ENCODE measurements around the gene BCAT1. TPM values are rescaled to one million over a fixed set of nuclear protein-coding genes. Genes with fewer than 3 reads are reported as not detected.

BCAT1 gene
- total and polyA plus RNA-seq, 2 of the 8 experiments (the other 6 are each of a cell fraction or from before 2014, with no cell fraction given): 19.7 to 263 TPM

DNA sequence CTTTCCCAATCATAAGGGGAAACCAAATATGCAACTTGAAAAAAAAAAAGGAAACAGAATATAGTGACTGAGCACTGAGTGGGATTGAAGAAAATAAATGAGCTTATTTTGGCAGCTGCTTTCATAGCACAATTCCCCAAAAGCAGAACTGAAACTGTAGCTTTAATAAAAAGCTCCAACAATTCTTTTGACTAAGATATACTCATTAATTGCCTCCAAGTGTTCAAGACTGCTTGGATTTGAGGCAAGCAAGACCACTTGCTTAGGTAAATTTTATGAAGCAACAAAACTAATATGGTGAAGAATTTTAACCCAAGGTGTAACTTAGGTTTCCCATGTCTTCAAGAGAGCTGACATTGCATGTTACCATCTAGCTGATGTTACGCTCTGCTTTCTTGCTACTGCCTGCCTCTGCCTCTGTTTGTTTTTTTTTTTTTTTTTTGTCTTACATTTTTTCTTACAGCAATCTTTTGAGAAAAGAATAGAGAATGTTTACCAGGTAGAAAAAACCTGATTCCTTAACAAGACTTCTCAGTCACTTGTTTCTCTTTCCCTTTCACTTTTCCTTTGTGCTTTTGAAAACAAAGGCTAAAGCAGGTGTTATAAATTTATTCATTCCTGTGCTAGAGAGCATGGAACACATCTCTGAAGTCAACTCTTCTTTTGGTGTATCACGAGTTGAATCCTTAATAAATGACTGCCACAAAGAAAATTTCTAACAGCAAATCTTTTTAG is 134.4 kb downstream of the BCAT1 start:
- Histone ChIP-seq H3K79me2 (ENCODE audit: control insufficient read depth in 1 of 2, insufficient read depth in 2 of 2, low read length in 2 of 2) (no peaks in the 10 kb centered on the region), H4K91ac (replicated peaks; ENCODE audit: insufficient read length, low read length) (no peak overlapping the region), H3K23me2 (ENCODE audit: low read depth, low read length) (no peaks in the 10 kb centered on the region), H4K20me1 (replicated peaks in 1 of 2; ENCODE audit: control insufficient read depth in 1 of 2, insufficient read depth in 2 of 2, low read length in 2 of 2) (no peaks in the 10 kb centered on the region), H2BK12ac (ENCODE audit: low read depth, low read length) (no peak overlapping the region), H3K79me1 (ENCODE audit: low read depth, low read length) (no peaks in the 10 kb centered on the region), H2BK120ac (replicated peaks; ENCODE audit: low read depth, low read length) (no peak overlapping the region), H3K9me3 (ENCODE audit: insufficient read depth in 2 of 2, low read depth in 1 of 2, low read length in 1 of 2) (no peaks in the 10 kb centered on the region), H3K14ac (ENCODE audit: insufficient read length) (no peak overlapping the region), H3K27me3 (replicated peaks in 1 of 4; ENCODE audit: control insufficient read depth in 3 of 4, extremely low read depth in 1 of 4, insufficient read depth in 3 of 4, low read length in 3 of 4) (no peaks in the 10 kb centered on the region), H3K4ac (replicated peaks; ENCODE audit: insufficient read length, low read depth, low read length) (no peak overlapping the region), H3K4me1 (replicated peaks in 1 of 4; ENCODE audit: control insufficient read depth in 3 of 4, insufficient read depth in 4 of 4, low read length in 3 of 4) (no peaks in the 10 kb centered on the region), H2BK20ac (ENCODE audit: low read length) (no peak overlapping the region), H3K4me2 (ENCODE audit: insufficient read depth in 1 of 2, low read depth in 2 of 2, low read length in 2 of 2) (no peak overlapping the region), H3K23ac (ENCODE audit: insufficient read length) (no peak overlapping the region), H3K4me3 (ENCODE audit: extremely low read depth in 1 of 4, insufficient read depth in 2 of 4, low read depth in 3 of 4, low read length in 4 of 4) (no peak overlapping the region), H3K18ac (ENCODE audit: extremely low read depth, low read length) (no peak overlapping the region), H3K36me3 (ENCODE audit: control insufficient read depth in 2 of 4, insufficient read depth in 4 of 4, low read length in 3 of 4) (peaks cover 0 to 45% (median 22%) of the 10 kb centered on the region in 4 experiments; a peak in 5 of 8 replicates), H3K56ac (replicated peaks; ENCODE audit: insufficient read length, low read depth, low read length) (no peak overlapping the region), H2BK5ac (ENCODE audit: low read depth, low read length) (no peak overlapping the region), H4K5ac (ENCODE audit: insufficient read length, low read depth, low read length) (no peak overlapping the region), H4K8ac (ENCODE audit: extremely low read depth, insufficient read depth, low read length) (no peak overlapping the region), H3K27ac (ENCODE audit: low read depth, low read length) (no peak overlapping the region), H2AFZ (ENCODE audit: low read length) (no peak overlapping the region), H3K9ac (replicated peaks in 1 of 4; ENCODE audit: extremely low read depth in 1 of 4, low read depth in 3 of 4, low read length in 3 of 4) (no peak overlapping the region), H2BK15ac (ENCODE audit: low read length) (no peak overlapping the region), H2AK5ac (ENCODE audit: low read depth, low read length) (no peak overlapping the region)
- CTCF ChIA-PET (ENCODE audit: partially characterized antibody): interaction anchor here (0.6 kb wide), 1 partner anchor 34 kb away, joined by 3 read pairs; no protein-coding TSS in a partner anchor
- no peak for FAIRE-seq
- WGBS, 2 experiments (ENCODE audit: extremely low coverage in 1 of 2, insufficient coverage in 1 of 2, insufficient read length in 1 of 2, insufficient replicate concordance in 2 of 2, low coverage in 1 of 2, low lambda C conversion rate in 2 of 2, missing lambda C conversion rate in 1 of 2): 88% methylated on average over 2 of the region's 2 CpGs; no CpG with 5 or more reads in 1 of the 2 experiments
- POLR2A ChIA-PET (ENCODE audit: partially characterized antibody): no interaction called here
- no peak for DNase-seq (ENCODE audit: low read depth in 1 of 2, low spot score in 2 of 2)
- TF ChIP-seq CTBP2 (IDR thresholded peaks at IDR 0.05; ENCODE audit: borderline replicate concordance, insufficient read depth, insufficient read length, low read length): no peak
- TF ChIP-seq, protein P1, sequence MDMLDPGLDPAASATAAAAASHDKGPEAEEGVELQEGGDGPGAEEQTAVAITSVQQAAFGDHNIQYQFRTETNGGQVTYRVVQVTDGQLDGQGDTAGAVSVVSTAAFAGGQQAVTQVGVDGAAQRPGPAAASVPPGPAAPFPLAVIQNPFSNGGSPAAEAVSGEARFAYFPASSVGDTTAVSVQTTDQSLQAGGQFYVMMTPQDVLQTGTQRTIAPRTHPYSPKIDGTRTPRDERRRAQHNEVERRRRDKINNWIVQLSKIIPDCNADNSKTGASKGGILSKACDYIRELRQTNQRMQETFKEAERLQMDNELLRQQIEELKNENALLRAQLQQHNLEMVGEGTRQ (IDR thresholded peaks at IDR 0.05; ENCODE audit: low read length): no peak
- no peak for TF ChIP-seq FOSL1 (IDR thresholded peaks at IDR 0.05; ENCODE audit: insufficient read depth, low read depth, low read length)
- TF ChIP-seq HDAC6 (IDR thresholded peaks at IDR 0.05; ENCODE audit: low read depth, low read length): no peak
- TF ChIP-seq SRF (IDR thresholded peaks at IDR 0.05; ENCODE audit: low read depth, low read length): no peak
- no peak for TF ChIP-seq KDM4A (IDR thresholded peaks at IDR 0.05; ENCODE audit: low read depth, low read length, severe bottlenecking)
- no peak for TF ChIP-seq TBP (IDR thresholded peaks at IDR 0.05; ENCODE audit: low read depth, low read length)
- TF ChIP-seq TCF12 (IDR thresholded peaks at IDR 0.05; ENCODE audit: low read depth, low read length): no peak
- TF ChIP-seq POLR2AphosphoS5 (IDR thresholded peaks at IDR 0.05; ENCODE audit: low read depth, low read length): no peak
- TF ChIP-seq SIN3A (conservative IDR thresholded peaks at IDR 0.05 in 1 of 2, IDR thresholded peaks at IDR 0.05 in 1 of 2; ENCODE audit: low read depth in 1 of 2, low read length in 2 of 2): no peak
- no peak for TF ChIP-seq ASH2L (IDR thresholded peaks at IDR 0.05; ENCODE audit: low read length)
- TF ChIP-seq EP300 (IDR thresholded peaks at IDR 0.05; ENCODE audit: borderline replicate concordance in 1 of 2, low read depth in 2 of 2, low read length in 2 of 2): no peak

All from H1 (cell line).